Thyroid gland (tissue), 4 donors: Measurements from ENCODE around the gene KIF14.

Experiments
- POLR2A ChIP-seq, 2 donors: fragments of 450-650 bp; IDR thresholded peaks; one replicate each; pipeline ENCODE4 v1.6.1; 2017; ENCODE audit warnings: antibody characterized with exemption in 2 of 2, mild to moderate bottlenecking in 2 of 2, moderate library complexity in 1 of 2
- TF ChIP-seq, protein P1 (sequence below), 6 experiments: fragments of 200-600 bp in 3 of 6; fragments of 450-650 bp in 3 of 6; sonication (generic) in 3 of 6; IDR thresholded peaks; one replicate each; pipeline ENCODE4 v1.5.1; 2016 to 2019; ENCODE audit warnings: antibody characterized with exemption in 6 of 6, mild to moderate bottlenecking in 2 of 6, inconsistent platforms in 1 of 6, moderate library complexity in 1 of 6

DNA sequence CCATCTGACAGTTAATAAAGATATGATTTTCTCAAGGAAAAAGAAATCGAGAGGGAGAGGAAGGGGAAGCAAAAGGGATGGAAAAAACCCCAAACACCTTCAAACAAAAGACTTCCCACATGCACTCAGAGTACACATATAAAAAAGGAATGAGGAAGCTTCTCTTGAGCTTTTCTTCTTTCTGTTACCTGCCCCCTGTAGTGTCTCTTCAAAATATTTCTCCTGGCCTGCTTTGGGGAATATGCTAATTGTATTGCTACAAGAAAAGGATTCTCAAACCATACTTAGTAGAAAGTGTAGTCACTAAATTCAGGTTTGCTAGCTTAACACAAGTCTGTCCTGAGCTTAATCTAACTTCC is 58.7 kb downstream of the KIF14 start:
- TF ChIP-seq, protein P1, sequence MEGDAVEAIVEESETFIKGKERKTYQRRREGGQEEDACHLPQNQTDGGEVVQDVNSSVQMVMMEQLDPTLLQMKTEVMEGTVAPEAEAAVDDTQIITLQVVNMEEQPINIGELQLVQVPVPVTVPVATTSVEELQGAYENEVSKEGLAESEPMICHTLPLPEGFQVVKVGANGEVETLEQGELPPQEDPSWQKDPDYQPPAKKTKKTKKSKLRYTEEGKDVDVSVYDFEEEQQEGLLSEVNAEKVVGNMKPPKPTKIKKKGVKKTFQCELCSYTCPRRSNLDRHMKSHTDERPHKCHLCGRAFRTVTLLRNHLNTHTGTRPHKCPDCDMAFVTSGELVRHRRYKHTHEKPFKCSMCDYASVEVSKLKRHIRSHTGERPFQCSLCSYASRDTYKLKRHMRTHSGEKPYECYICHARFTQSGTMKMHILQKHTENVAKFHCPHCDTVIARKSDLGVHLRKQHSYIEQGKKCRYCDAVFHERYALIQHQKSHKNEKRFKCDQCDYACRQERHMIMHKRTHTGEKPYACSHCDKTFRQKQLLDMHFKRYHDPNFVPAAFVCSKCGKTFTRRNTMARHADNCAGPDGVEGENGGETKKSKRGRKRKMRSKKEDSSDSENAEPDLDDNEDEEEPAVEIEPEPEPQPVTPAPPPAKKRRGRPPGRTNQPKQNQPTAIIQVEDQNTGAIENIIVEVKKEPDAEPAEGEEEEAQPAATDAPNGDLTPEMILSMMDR (IDR thresholded peaks at IDR 0.05) = no peak
- no peak for TF ChIP-seq POLR2A (IDR thresholded peaks at IDR 0.05)
